GM23338 (cell line): ENCODE measurements around the gene UBL5. TPM values are rescaled to one million over a fixed set of nuclear protein-coding genes. Genes with fewer than 3 reads are reported as not detected.

Experiments used
- ATAC-seq: fragments of 200-7000 bp; cut with Tn5 transposase; 3 replicates; pipeline ENCODE4 v1.9.1; 2020
- DNase-seq: peaks from one replicate; pipeline ENCODE4 v3.0.0-alpha.2; 2015; ENCODE audit warnings: low spot score
- H2AFZ ChIP-seq: fragments of 200-600 bp; sonication (generic); 2 replicates; pipeline ENCODE4 v1.8.0; 2016; ENCODE audit warnings: antibody characterized with exemption, mild to moderate bottlenecking, moderate library complexity
- H3F3A ChIP-seq: fragments of 200-600 bp; sonication (generic); replicated peaks from 2 replicates; pipeline ENCODE4 v1.8.0; 2017; ENCODE audit warnings: antibody characterized with exemption, mixed run types, low read depth
- H3K27ac ChIP-seq: fragments of 200-600 bp; sonication (generic); 2 replicates; pipeline ENCODE4 v1.6.1; 2016; ENCODE audit warnings: low read depth
- H3K27me3 ChIP-seq: fragments of 200-600 bp; sonication (generic); 2 replicates; pipeline ENCODE4 v1.8.0; 2016; ENCODE audit warnings: mild to moderate bottlenecking, mixed run types, moderate library complexity; ENCODE audit not compliant: insufficient read depth
- H3K36me3 ChIP-seq: fragments of 200-600 bp; sonication (generic); 2 replicates; pipeline ENCODE4 v1.8.0; 2016; ENCODE audit warnings: mild to moderate bottlenecking; ENCODE audit not compliant: insufficient read depth
- H3K4me1 ChIP-seq: fragments of 200-600 bp; sonication (generic); 2 replicates; pipeline ENCODE4 v1.8.0; 2016; ENCODE audit warnings: mild to moderate bottlenecking, moderate library complexity; ENCODE audit not compliant: insufficient read depth
- H3K4me2 ChIP-seq: fragments of 200-600 bp; sonication (generic); 2 replicates; pipeline ENCODE4 v1.7.1; 2017; ENCODE audit warnings: mixed run types
- H3K4me3 ChIP-seq: fragments of 200-600 bp; sonication (generic); 2 replicates; pipeline ENCODE4 v1.6.1; 2016; ENCODE audit warnings: mixed run types
- H3K79me2 ChIP-seq: fragments of 200-600 bp; sonication (generic); replicated peaks from 2 replicates; pipeline ENCODE4 v1.8.0; 2017; ENCODE audit warnings: mild to moderate bottlenecking; ENCODE audit not compliant: insufficient read depth
- H3K9me2 ChIP-seq: fragments of 200-600 bp; sonication (generic); 2 replicates; pipeline ENCODE4 v1.8.0; 2017; ENCODE audit not compliant: insufficient read depth
- H4K20me1 ChIP-seq: fragments of 200-600 bp; sonication (generic); replicated peaks from 2 replicates; pipeline ENCODE4 v1.8.0; 2017; ENCODE audit warnings: mild to moderate bottlenecking; ENCODE audit not compliant: insufficient read depth
- H3K27ac Mint-ChIP-seq: 2 replicates; pipeline ENCODE4 v1.8.0; 2020; ENCODE audit warnings: inconsistent platforms, mild to moderate bottlenecking, moderate library complexity, mixed read lengths
- H3K27me3 Mint-ChIP-seq: 3 replicates; pipeline ENCODE4 v1.8.0; 2022; ENCODE audit warnings: low read depth, mild to moderate bottlenecking, moderate library complexity, mixed read lengths, inconsistent platforms; ENCODE audit not compliant: insufficient read depth, poor library complexity
- H3K36me3 Mint-ChIP-seq: 3 replicates; pipeline ENCODE4 v1.8.0; 2021; ENCODE audit warnings: low read depth, mild to moderate bottlenecking, inconsistent platforms, moderate library complexity, mixed read lengths
- H3K4me1 Mint-ChIP-seq: 3 replicates; pipeline ENCODE4 v1.8.0; 2020; ENCODE audit warnings: mild to moderate bottlenecking, inconsistent platforms, mixed read lengths
- H3K4me3 Mint-ChIP-seq: 3 replicates; pipeline ENCODE4 v1.8.0; 2021; ENCODE audit warnings: moderate library complexity, mild to moderate bottlenecking, inconsistent platforms, mixed read lengths
- H3K9me3 Mint-ChIP-seq: 3 replicates; pipeline ENCODE4 v1.8.0; 2020; ENCODE audit warnings: moderate library complexity, mild to moderate bottlenecking, inconsistent platforms, mixed read lengths
- ZNF462 ChIP-seq: fragments of 250-450 bp; sonication (Bioruptor Pico); IDR thresholded peaks from 2 replicates; pipeline ENCODE4 v1.5.0; 2020; ENCODE audit warnings: mild to moderate bottlenecking, moderate library complexity
- polyA plus RNA-seq: library from polyadenylated mRNA; unstranded; fragments of >200 nt; fragmentation: Nextera tagmentation; extraction: Ambion mirVana; gene quantifications from 2 replicates; pipeline ENCODE4 v1.2.1, GENCODE V29; 2016
- total RNA-seq: library from RNA; depleted of rRNA; stranded (reverse); fragments of >200 nt; shearing (Covaris generic); gene quantifications from 2 replicates; pipeline ENCODE4 v1.2.3, GENCODE V29; 2014
- TF ChIP-seq, protein P1 (sequence below): IDR thresholded peaks from 2 replicates; pipeline ENCODE4 v1.6.1; 2016; ENCODE audit warnings: antibody characterized with exemption

UBL5 gene
- total and polyA plus RNA-seq, 2 experiments from 2014 or later: 304 to 1,371 TPM

DNA sequence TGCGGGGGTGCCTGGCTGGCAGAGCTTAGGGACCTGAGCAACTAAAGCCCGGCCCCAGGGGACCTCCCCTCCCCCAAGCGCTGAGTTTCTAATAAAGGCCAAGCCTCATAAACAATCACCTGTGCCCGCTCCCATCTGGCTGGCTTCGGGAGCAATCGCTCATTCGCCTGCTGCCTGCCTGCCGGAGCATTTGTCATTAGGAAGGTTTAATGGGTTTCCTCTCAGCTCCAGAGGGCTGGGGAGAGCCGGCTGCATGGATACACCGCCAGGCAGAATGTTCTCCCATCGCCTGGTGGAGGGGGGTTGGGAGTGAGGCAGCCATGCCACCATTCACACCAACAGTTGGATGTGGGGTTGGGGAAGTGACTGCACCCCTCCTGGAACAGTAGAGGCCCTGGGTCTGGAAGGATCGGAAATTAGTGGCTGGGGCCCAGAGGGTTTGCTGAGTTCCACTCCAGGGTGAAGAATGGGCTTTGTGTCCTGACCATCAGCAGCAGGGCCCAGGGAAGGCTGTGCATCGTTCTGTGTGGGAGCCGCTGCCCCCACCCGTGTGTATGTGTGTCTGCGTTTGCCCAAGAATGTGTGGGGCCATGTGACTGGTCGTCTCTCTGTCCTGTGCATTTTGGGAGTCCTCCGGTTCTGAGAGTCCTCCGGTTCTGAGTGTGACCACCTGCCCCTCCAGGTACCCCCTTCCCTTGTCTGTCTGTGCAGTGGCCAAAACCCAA is 22.7 kb downstream of the UBL5 start:
- Histone ChIP-seq H2AFZ (no peak overlapping the region), H3K27me3 (no peaks in the 10 kb centered on the region), H3K79me2 (no peaks in the 10 kb centered on the region), H3K36me3 (no peaks in the 10 kb centered on the region), H3K4me3 (no peak overlapping the region), H3K4me1 (peaks cover 10% of the 10 kb centered on the region; the same call in 1 of the 2 replicates), H3K4me2 (0 out of 2 replicates have a peak overlapping the region, but pooled peaks have one; percentile 26), H3F3A (no peaks in the 10 kb centered on the region), H3K9me2 (no peaks in the 10 kb centered on the region), H4K20me1 (peaks cover 8% of the 10 kb centered on the region; the same call in 1 of the 2 replicates), H3K27ac (no peak overlapping the region)
- H3K4me1 Mint-ChIP-seq: peaks cover 23% of the 10 kb centered on the region
- H3K27me3 Mint-ChIP-seq: peaks cover 8% of the 10 kb centered on the region
- ATAC-seq: no peak
- peak; percentile 45 for DNase-seq
- H3K9me3 Mint-ChIP-seq: no peaks in the 10 kb centered on the region; the same call in 2 of the 3 replicates
- peaks cover 9% of the 10 kb centered on the region; the same call in 1 of the 3 replicates for H3K36me3 Mint-ChIP-seq
- H3K27ac Mint-ChIP-seq: no peak overlapping the region
- no peak for TF ChIP-seq ZNF462 (CRISPR knock-in tag)
- TF ChIP-seq, protein P1, sequence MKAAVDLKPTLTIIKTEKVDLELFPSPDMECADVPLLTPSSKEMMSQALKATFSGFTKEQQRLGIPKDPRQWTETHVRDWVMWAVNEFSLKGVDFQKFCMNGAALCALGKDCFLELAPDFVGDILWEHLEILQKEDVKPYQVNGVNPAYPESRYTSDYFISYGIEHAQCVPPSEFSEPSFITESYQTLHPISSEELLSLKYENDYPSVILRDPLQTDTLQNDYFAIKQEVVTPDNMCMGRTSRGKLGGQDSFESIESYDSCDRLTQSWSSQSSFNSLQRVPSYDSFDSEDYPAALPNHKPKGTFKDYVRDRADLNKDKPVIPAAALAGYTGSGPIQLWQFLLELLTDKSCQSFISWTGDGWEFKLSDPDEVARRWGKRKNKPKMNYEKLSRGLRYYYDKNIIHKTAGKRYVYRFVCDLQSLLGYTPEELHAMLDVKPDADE: no peak
- H3K4me3 Mint-ChIP-seq: no peak overlapping the region
